ENCODE results near the gene SLC35E2B. TPM values are rescaled to one million over a fixed set of nuclear protein-coding genes. Genes with fewer than 3 reads are reported as not detected.
A peak's percentile ranks its signal among the peaks of the same experiment; 100 is the strongest.

Gene SLC35E2B
- total RNA-seq, 2 experiments from 2014 or later, result 46.2 to 50.9 TPM

GRCh38 chr1:1616045-1616790 lies 76.4 kb downstream of the SLC35E2B start:
- DNase-seq (peak; percentile 59), ATAC-seq (peak; percentile 18)
- Mint-ChIP-seq H3K27me3 (no peaks in the 10 kb centered on the region), H3K36me3 (peaks cover 4% of the 10 kb centered on the region), H3K4me1 (peaks cover 32% of the 10 kb centered on the region), H3K27ac (peak overlapping the region; percentile 68), H3K9me3 (ENCODE audit: low read depth) (no peaks in the 10 kb centered on the region), H3K4me3 (peak overlapping the region; percentile 75)
- CTCF ChIA-PET, result interaction anchor here (1.1 to 4.9 kb wide), 2 partner anchors 13 to 42 kb away, joined by 3 to 30 read pairs; no protein-coding TSS in a partner anchor

DNA sequence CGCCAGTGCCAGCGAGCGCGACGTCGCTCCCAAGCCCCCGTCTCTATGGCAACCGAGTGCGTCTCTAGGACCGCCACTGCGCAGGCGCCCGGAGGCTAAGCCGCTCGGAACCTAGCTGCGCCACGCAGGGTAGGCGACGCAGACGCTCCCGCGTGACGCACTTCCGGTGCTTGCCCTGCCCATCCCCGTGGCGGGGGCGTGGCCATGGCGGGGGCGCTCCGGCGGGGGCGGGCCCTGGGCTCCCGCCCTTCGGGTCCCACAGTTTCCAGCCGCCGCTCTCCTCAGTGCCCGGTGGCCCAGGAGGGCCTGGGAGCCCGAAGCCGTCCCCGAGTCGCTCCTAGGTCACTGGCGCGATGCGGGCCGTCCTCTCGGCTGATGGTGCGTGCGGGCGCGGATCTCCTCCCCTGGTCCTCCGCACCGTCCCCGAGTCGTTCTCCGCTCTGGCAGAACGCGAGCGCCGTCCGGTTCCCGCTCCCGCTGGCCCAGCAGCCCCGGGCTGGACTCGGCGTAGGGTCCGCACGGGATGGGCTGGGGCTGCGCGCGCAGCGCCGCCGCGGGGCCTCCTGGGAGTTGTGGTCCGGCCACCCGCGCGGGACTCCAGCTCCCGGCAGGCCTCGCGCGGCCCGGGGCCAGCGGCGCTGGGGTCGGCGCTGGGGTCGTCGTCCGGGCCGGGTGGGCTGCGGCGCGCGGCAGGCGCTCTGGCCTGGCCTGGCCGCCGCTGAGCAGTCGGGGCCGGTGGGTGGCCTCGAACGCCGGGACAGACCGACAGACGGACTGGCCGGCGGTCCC lies 77.1 kb downstream of the SLC35E2B start, which contains the start of gene MIB2:
Gene MIB2, plus strand, starts transcription at position 245 of the 789 bp plus-strand sequence. CDS start 7,953 bp downstream, outside the sequence.
- Mint-ChIP-seq H3K36me3 (peaks cover 4% of the 10 kb centered on the region), H3K4me3 (peak within 1 kb of the TSS; percentile 90), H3K27me3 (no peaks in the 10 kb centered on the region), H3K27ac (peak within 1 kb of the TSS; percentile 88), H3K9me3 (ENCODE audit: low read depth) (no peaks in the 10 kb centered on the region), H3K4me1 (peaks cover 32% of the 10 kb centered on the region)
- CTCF ChIA-PET, result interaction anchor here (1.0 to 4.9 kb wide), 4 partner anchors 11 to 244 kb away, joined by 3 to 30 read pairs (median 4); no protein-coding TSS in a partner anchor
- DNase-seq (peak; percentile 98), ATAC-seq (peak; percentile 87)

GRCh38 chr1:1614954-1615255 lies 77.7 kb downstream of the SLC35E2B start:
- no peaks in the 10 kb centered on the region for H3K27me3 Mint-ChIP-seq
- peak overlapping the region; percentile 90 for H3K4me3 Mint-ChIP-seq
- peaks cover 4% of the 10 kb centered on the region for H3K36me3 Mint-ChIP-seq
- CTCF ChIA-PET, result interaction anchor here (1.0 to 4.9 kb wide), 4 partner anchors 10 to 243 kb away, joined by 3 to 30 read pairs (median 4); no protein-coding TSS in a partner anchor
- H3K9me3 Mint-ChIP-seq (ENCODE audit: low read depth), result no peaks in the 10 kb centered on the region
- peaks cover 32% of the 10 kb centered on the region for H3K4me1 Mint-ChIP-seq
- DNase-seq (no peak), ATAC-seq (no peak)
- peak overlapping the region; percentile 81 for H3K27ac Mint-ChIP-seq

DNA sequence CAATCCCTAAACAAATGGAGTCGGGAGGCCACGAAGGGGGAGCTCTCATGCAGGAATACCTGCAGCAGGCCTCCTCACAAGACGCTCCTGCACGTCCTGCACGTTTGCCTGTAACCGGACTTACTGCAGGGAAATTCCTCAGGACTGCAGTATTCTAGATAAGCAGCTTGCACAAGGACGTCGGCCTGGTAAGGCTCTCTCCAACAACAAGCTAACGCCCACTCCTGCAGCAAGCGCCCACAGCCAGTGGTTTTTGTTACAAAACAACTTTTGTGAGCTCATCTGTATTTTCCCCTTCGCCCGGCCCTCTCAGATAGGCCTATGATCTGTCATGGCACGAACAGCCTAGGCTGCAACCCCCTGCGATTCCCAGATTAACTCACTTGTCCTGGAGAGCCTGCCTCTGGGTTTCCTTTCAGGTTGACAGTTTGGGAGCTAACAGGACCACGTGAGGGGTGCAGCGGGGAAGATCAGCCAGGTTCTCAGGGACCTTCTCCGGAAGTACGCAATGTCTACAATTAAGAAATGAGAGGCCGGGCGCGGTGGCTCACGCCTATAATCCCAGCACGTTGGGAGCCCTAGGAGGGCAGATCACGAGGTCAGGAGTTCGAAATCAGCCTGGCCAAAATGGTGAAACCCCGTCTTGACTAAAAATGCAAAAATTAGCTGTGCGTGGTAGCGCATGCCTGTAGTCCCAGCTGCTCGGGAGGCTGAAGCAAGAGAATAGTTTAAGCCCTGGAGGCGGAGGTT lies 78.2 kb downstream of the SLC35E2B start:
- Mint-ChIP-seq H3K4me3 (peak overlapping the region; percentile 90), H3K27ac (peak overlapping the region; percentile 81), H3K36me3 (peaks cover 4% of the 10 kb centered on the region), H3K27me3 (no peaks in the 10 kb centered on the region), H3K9me3 (ENCODE audit: low read depth) (no peaks in the 10 kb centered on the region), H3K4me1 (peaks cover 32% of the 10 kb centered on the region)
- DNase-seq (peak; percentile 71), ATAC-seq (no peak)
- CTCF ChIA-PET, result interaction anchor here (0.6 to 4.9 kb wide), 7 partner anchors 10 to 243 kb away, joined by 3 to 30 read pairs (median 4); no protein-coding TSS in a partner anchor

- Mint-ChIP-seq H3K9me3 (ENCODE audit: low read depth) (no peaks in the 10 kb centered on the region), H3K36me3 (peaks cover 4% of the 10 kb centered on the region), H3K27ac (peak overlapping the region; percentile 4), H3K27me3 (no peaks in the 10 kb centered on the region), H3K4me3 (peak overlapping the region; percentile 90), H3K4me1 (peaks cover 32% of the 10 kb centered on the region)
- ATAC-seq (no peak), DNase-seq (no peak)
- CTCF ChIA-PET, result interaction anchor here (0.6 to 4.9 kb wide), 5 partner anchors 9 to 71 kb away, joined by 3 to 30 read pairs (median 5); no protein-coding TSS in a partner anchor
Measured at GRCh38 chr1:1613509-1614082, 79.0 kb downstream of the SLC35E2B start.

- Mint-ChIP-seq H3K4me3 (no peak overlapping the region), H3K36me3 (peaks cover 4% of the 10 kb centered on the region), H3K27ac (no peak overlapping the region), H3K9me3 (ENCODE audit: low read depth) (no peaks in the 10 kb centered on the region), H3K27me3 (no peaks in the 10 kb centered on the region), H3K4me1 (peaks cover 30% of the 10 kb centered on the region)
- CTCF ChIA-PET, result no interaction called here
- ATAC-seq (no peak), DNase-seq (no peak)
Measured at GRCh38 chr1:1612104-1612400, 80.5 kb downstream of the SLC35E2B start.

DNA sequence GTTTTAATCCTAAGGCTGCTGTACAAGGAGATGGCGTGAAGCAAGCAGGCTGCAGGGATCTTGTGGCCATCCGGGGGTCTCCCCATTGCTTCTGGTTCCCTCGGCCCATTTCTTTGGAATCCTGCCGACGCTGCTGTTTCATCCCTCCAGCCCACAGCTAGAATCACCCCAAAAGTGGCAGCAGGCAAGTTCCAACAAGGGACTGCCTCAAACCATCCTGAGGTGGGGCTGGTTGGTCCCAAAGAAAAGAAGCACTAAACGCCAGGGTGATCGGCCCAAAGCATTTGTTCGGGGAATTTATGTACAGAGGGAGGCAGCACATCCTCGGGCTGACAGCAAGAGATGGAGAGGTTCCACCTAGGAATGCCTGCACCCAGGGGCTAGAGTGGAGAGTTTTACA lies 81.8 kb downstream of the SLC35E2B start:
- no peaks in the 10 kb centered on the region for H3K27me3 Mint-ChIP-seq
- H3K4me3 Mint-ChIP-seq, result no peak overlapping the region
- H3K36me3 Mint-ChIP-seq, result peaks cover 4% of the 10 kb centered on the region
- DNase-seq (no peak), ATAC-seq (no peak)
- H3K9me3 Mint-ChIP-seq (ENCODE audit: low read depth), result no peaks in the 10 kb centered on the region
- H3K27ac Mint-ChIP-seq, result no peak overlapping the region
- peaks cover 28% of the 10 kb centered on the region for H3K4me1 Mint-ChIP-seq
- CTCF ChIA-PET, result no interaction called here

- Mint-ChIP-seq H3K4me3 (no peak overlapping the region), H3K27ac (no peak overlapping the region), H3K4me1 (peaks cover 28% of the 10 kb centered on the region), H3K9me3 (ENCODE audit: low read depth) (no peaks in the 10 kb centered on the region), H3K36me3 (peaks cover 4% of the 10 kb centered on the region), H3K27me3 (no peaks in the 10 kb centered on the region)
- DNase-seq, result no peak
- no peak for ATAC-seq
- CTCF ChIA-PET, result no interaction called here
Measured at GRCh38 chr1:1609822-1610485, 82.6 kb downstream of the SLC35E2B start.

Other genes with a start within 250 kb of the SLC35E2B start
- gene ATAD3C, start 243.1 kb downstream of the SLC35E2B start, total RNA-seq, result under 1 TPM; 0.38 to 0.87 TPM
- 10 to 100 TPM; 46.5 to 63.3 TPM for gene ATAD3B, start 221.0 kb downstream of the SLC35E2B start, total RNA-seq
- gene ATAD3A, start 180.6 kb downstream of the SLC35E2B start, total RNA-seq, result 10 to 100 TPM; 45.1 to 58.9 TPM
- under 1 TPM; 0.38 to 0.61 TPM for gene TMEM240, start 152.2 kb downstream of the SLC35E2B start, total RNA-seq
- gene SSU72, start 117.9 kb downstream of the SLC35E2B start, total RNA-seq, result 100 to 1,000 TPM; 114 to 132 TPM
- 1 to 10 TPM; 3.1 to 4.4 TPM for gene FNDC10, start 92.7 kb downstream of the SLC35E2B start, total RNA-seq
- gene MIB2, start 77.3 kb downstream of the SLC35E2B start, total RNA-seq, result 10 to 100 TPM; 40.0 to 48.3 TPM
- 1 to 10 TPM in 1 of 2 experiments, under 1 TPM in 1; 0.79 to 1.2 TPM for gene MMP23B, start 60.6 kb downstream of the SLC35E2B start, total RNA-seq
- 10 to 100 TPM; 40.5 to 45.9 TPM for gene CDK11B, start 33.8 kb downstream of the SLC35E2B start, total RNA-seq
- gene CDK11A, start 31.6 kb upstream of the SLC35E2B start, total RNA-seq, result 100 to 1,000 TPM in 1 of 2 experiments, 10 to 100 TPM in 1; 80.5 to 100 TPM
- gene NADK, start 85.7 kb upstream of the SLC35E2B start, total RNA-seq, result 100 to 1,000 TPM in 1 of 2 experiments, 10 to 100 TPM in 1; 97.9 to 100 TPM
- gene GNB1, start 198.3 kb upstream of the SLC35E2B start, total RNA-seq, result 100 to 1,000 TPM; 426 to 473 TPM
- under 1 TPM in 1 of 2 experiments, not detected in 1; 0.45 TPM for gene CALML6, start 222.5 kb upstream of the SLC35E2B start, total RNA-seq
- not detected for gene TMEM52, start 226.5 kb upstream of the SLC35E2B start, total RNA-seq

All from activated CD8-positive, alpha-beta memory T cell treated with anti-CD3 and anti-CD28 coated beads, Interleukin-2, amount 10 ng/mL, durations not matched to agents 7 days and 5 days (primary cell).